Panc1 (cell line): ENCODE results near the gene COL5A2. TPM values are rescaled to one million over a fixed set of nuclear protein-coding genes. Genes with fewer than 3 reads are reported as not detected.

Source experiments
- ATAC-seq: fragments of 200-7000 bp; cut with Tn5 transposase; 2 replicates; pipeline ENCODE4 v1.9.1; 2020; ENCODE audit warnings: mild to moderate bottlenecking, moderate library complexity
- BruUV-seq: library from RNA; stranded (reverse); fragments of 400-500 nt; replicated peaks from 2 replicates; lab custom pipeline; 2021; lab: Mats Ljungman, UMichigan
- CTCF ChIA-PET: fragments of 300-600 bp; sonication (Branson Sonifier 250); formaldehyde crosslinking; loops from one replicate; lab custom pipeline; 2022; ENCODE audit warnings: antibody characterized with exemption; lab: Charles Lee
- POLR2A ChIA-PET: fragments of 300-600 bp; sonication (Branson Sonifier 250); formaldehyde crosslinking; loops from one replicate; lab custom pipeline; 2022; ENCODE audit warnings: antibody characterized with exemption; lab: Charles Lee
- DNase-seq: peaks from one replicate; pipeline ENCODE4 v3.0.0-alpha.2; 2010; ENCODE audit warnings: low read depth, low spot score
- H3K27ac ChIP-seq: 2 replicates; pipeline ENCODE4 v1.5.1; 2011; ENCODE audit warnings: mild to moderate bottlenecking, low read length, inconsistent platforms
- H3K27me3 ChIP-seq: fragments of 200-500 bp; sonication (Bioruptor generic); 2 replicates; pipeline ENCODE4 v1.6.0; 2014; ENCODE audit warnings: low read length, inconsistent platforms; ENCODE audit not compliant: control insufficient read depth, insufficient read depth
- H3K36me3 ChIP-seq: fragments of 200-500 bp; sonication (Bioruptor generic); 2 replicates; pipeline ENCODE4 v1.5.1; 2014; ENCODE audit warnings: inconsistent platforms, mild to moderate bottlenecking, low read length, moderate library complexity; ENCODE audit not compliant: control insufficient read depth, insufficient read depth
- H3K4me1 ChIP-seq: 2 replicates; pipeline ENCODE4 v1.5.1; 2011; ENCODE audit warnings: inconsistent platforms, mild to moderate bottlenecking, low read length, moderate library complexity; ENCODE audit not compliant: control insufficient read depth, insufficient read depth
- H3K4me3 ChIP-seq, 2 experiments: 2 replicates each; pipeline ENCODE4 v1.5.1; 2011 to 2012; ENCODE audit warnings: low read depth in 2 of 2, low read length in 2 of 2, mild to moderate bottlenecking in 2 of 2, inconsistent platforms in 1 of 2, moderate library complexity in 1 of 2
- H3K9me3 ChIP-seq: fragments of 200-500 bp; sonication (Bioruptor generic); 2 replicates; pipeline ENCODE4 v1.5.1; 2014; ENCODE audit warnings: low read depth, mild to moderate bottlenecking, inconsistent platforms, low read length, moderate library complexity; ENCODE audit not compliant: control insufficient read depth, insufficient read depth
- CTCF ChIP-seq: fragments of 450-650 bp; IDR thresholded peaks from 2 replicates; pipeline ENCODE4 v1.5.1; 2017; ENCODE audit warnings: mild to moderate bottlenecking
- POLR2AphosphoS5 ChIP-seq: IDR thresholded peaks from 2 replicates; pipeline ENCODE4 v1.6.1; 2012; ENCODE audit warnings: mild to moderate bottlenecking, low read depth, low read length, moderate library complexity
- SIN3A ChIP-seq: IDR thresholded peaks from 2 replicates; pipeline ENCODE4 v1.6.1; 2012; ENCODE audit warnings: low read depth, mild to moderate bottlenecking, low read length, moderate library complexity, borderline replicate concordance; ENCODE audit not compliant: insufficient read depth
- TCF7L2 ChIP-seq: IDR thresholded peaks from 2 replicates; pipeline ENCODE4 v1.6.1; 2011; ENCODE audit warnings: mild to moderate bottlenecking, low read depth, low read length, inconsistent platforms
- in situ Hi-C: cut with HindIII; loops from 2 replicates; pipeline ENCODE4 v1.10.0; 2016; ENCODE audit warnings: low sequenced_read_pairs, low pct_unique_long_range_greater_than_20kb
- intact Hi-C: fragments of 100-400 bp; cut with micrococcal nuclease; formaldehyde crosslinking; loops from one replicate; pipeline ENCODE4 v1.10.0; 2022; ENCODE audit not compliant: unreplicated experiment
- total RNA-seq: library from RNA; stranded (reverse); gene quantifications from one replicate; pipeline ENCODE4 v1.2.1, GENCODE V29; 2021; ENCODE audit not compliant: unreplicated experiment
- TF ChIP-seq, protein P1 (sequence below), 2 experiments: IDR thresholded peaks; 2 replicates each; pipeline ENCODE4 v1.6.1; 2011 to 2012; ENCODE audit warnings: low read depth in 2 of 2, control low read depth in 1 of 2, low read length in 1 of 2, mild to moderate bottlenecking in 1 of 2, moderate library complexity in 1 of 2; ENCODE audit not compliant: insufficient read depth in 1 of 2

COL5A2 gene
- total RNA-seq, 1 experiment from 2014 or later: 144 TPM

DNA sequence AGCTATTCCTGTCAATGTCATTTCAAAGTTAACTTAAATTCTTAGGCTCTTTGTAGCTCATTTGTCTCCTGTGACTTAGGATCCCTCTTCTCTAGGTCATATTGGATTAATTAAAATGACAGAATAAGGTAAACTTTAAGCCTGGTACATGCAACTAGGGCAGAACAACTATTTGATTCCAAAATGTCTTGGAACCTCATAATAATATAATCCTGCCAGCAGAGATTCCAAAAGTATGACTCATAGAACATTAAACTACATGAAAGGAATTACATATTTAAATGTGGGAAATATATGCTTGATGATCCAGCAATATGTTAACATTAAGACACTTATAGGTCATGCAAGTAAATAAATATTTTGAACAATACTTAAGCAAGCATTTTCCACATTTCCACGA lies 142.0 kb downstream of the COL5A2 start:
- H3K27ac ChIP-seq: no peak overlapping the region
- TF ChIP-seq SIN3A (no peak), POLR2AphosphoS5 (no peak), CTCF (no peak)
- TF ChIP-seq, protein P1, sequence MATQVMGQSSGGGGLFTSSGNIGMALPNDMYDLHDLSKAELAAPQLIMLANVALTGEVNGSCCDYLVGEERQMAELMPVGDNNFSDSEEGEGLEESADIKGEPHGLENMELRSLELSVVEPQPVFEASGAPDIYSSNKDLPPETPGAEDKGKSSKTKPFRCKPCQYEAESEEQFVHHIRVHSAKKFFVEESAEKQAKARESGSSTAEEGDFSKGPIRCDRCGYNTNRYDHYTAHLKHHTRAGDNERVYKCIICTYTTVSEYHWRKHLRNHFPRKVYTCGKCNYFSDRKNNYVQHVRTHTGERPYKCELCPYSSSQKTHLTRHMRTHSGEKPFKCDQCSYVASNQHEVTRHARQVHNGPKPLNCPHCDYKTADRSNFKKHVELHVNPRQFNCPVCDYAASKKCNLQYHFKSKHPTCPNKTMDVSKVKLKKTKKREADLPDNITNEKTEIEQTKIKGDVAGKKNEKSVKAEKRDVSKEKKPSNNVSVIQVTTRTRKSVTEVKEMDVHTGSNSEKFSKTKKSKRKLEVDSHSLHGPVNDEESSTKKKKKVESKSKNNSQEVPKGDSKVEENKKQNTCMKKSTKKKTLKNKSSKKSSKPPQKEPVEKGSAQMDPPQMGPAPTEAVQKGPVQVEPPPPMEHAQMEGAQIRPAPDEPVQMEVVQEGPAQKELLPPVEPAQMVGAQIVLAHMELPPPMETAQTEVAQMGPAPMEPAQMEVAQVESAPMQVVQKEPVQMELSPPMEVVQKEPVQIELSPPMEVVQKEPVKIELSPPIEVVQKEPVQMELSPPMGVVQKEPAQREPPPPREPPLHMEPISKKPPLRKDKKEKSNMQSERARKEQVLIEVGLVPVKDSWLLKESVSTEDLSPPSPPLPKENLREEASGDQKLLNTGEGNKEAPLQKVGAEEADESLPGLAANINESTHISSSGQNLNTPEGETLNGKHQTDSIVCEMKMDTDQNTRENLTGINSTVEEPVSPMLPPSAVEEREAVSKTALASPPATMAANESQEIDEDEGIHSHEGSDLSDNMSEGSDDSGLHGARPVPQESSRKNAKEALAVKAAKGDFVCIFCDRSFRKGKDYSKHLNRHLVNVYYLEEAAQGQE (IDR thresholded peaks at IDR 0.05; ENCODE audit: insufficient read depth in 1 of 2, low read depth in 2 of 2, low read length in 1 of 2): no peak
- ChIA-PET CTCF (no interaction called here), POLR2A (no interaction called here)
- no peak for ATAC-seq
- H3K36me3 ChIP-seq: peaks cover 39% of the 10 kb centered on the region
- intact Hi-C loops: no loop called here
- H3K9me3 ChIP-seq: no peaks in the 10 kb centered on the region
- in situ Hi-C loops: no loop called here
- no peaks in the 10 kb centered on the region for H3K4me1 ChIP-seq
- BruUV-seq: no TSS peak
- no peak for DNase-seq
- no peaks in the 10 kb centered on the region for H3K27me3 ChIP-seq
- H3K4me3 ChIP-seq: no peak overlapping the region

GRCh38 chr2:189024901-189025618 lies 154.5 kb downstream of the COL5A2 start:
- intact Hi-C loops (no loop called here), in situ Hi-C loops (no loop called here)
- H3K4me3 ChIP-seq: no peak overlapping the region
- no peak overlapping the region for H3K27ac ChIP-seq
- ATAC-seq (no peak), DNase-seq (no peak)
- no peaks in the 10 kb centered on the region for H3K36me3 ChIP-seq
- ChIA-PET CTCF (no interaction called here), POLR2A (no interaction called here)
- H3K9me3 ChIP-seq: no peaks in the 10 kb centered on the region
- H3K4me1 ChIP-seq: no peaks in the 10 kb centered on the region
- TF ChIP-seq CTCF (peak; percentile 56), TCF7L2 (no peak)
- H3K27me3 ChIP-seq: no peaks in the 10 kb centered on the region
- no TSS peak for BruUV-seq
